DLD1 (cell line): ENCODE results near the gene UNCX.

ENCODE experiments used
- in situ Hi-C: cut with HindIII; loops from 2 replicates; pipeline ENCODE4 v1.10.0; 2017; ENCODE audit warnings: low sequenced_read_pairs

The UNCX gene

DNA sequence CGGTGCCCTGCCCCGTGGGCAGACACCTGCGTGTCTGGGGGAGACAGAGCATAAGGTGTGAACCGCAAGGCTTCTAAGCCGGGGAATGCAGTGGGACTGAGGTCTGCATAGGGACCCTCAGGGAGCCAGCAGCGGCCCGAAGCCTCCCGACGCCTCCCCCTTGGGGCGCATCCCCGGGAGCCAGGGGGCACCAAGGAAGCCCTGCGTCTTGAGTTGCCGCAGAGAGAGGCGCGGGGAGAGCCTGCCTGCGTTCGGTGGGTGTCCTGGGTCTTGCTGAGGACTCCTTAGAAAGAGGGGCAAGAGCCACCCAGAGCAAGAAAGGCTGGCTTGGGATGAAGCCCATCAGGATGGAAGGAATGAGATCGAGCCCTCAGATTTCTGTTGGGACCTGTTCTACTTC lies 18.2 kb upstream of the UNCX start:
- in situ Hi-C loops, result no loop called here

DNA sequence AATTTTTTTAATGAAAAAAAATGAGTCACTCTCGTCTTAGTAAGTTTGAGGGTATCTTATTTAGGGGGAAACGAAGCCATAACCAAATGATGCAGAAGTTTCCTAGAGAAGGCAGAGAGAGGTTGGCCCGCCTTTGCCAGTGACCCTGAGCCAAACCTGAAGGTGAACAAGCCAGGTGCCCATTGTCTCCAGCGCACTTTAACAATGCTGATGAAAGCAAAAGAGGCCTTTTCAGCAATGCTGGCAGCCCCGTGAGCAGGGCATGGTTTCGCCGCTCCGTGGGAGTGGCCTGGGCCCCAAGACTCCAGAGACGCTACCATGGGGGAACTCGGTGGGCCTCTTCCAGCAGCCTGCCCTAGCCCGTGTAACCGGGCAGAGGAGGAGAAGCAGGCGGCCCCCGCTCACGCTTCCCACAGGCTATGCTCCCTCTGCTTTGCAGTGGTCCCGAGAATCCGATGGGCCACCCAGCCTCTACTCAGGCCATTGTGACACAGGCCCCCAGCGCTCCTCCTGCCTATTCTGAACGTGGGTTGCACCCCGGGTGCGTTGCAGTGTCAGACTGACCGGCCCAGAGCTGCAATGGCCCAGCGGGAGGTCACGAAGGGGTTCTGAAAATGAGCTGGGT lies 14.0 kb upstream of the UNCX start:
- in situ Hi-C loops, result no loop called here

DNA sequence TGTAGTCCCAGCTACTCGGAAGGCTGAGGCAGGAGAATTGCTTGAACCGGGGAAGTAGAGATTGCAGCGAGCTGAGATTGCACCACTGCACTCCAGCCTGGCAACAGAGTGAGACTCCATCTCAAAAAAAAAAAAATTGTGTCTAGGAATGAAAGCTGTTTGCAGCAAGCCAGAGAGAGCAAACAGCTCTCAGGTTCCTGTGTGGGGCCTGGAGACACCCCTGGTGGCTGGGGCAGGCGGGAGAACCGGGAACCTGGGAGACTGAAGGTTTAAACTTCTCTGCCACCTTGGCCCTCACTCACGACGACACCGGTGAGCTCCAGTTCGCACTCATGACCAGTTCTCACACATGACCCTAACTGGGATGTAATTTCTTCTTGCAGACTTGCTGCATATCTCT lies 13.2 kb upstream of the UNCX start:
- in situ Hi-C loops, result no loop called here

DNA sequence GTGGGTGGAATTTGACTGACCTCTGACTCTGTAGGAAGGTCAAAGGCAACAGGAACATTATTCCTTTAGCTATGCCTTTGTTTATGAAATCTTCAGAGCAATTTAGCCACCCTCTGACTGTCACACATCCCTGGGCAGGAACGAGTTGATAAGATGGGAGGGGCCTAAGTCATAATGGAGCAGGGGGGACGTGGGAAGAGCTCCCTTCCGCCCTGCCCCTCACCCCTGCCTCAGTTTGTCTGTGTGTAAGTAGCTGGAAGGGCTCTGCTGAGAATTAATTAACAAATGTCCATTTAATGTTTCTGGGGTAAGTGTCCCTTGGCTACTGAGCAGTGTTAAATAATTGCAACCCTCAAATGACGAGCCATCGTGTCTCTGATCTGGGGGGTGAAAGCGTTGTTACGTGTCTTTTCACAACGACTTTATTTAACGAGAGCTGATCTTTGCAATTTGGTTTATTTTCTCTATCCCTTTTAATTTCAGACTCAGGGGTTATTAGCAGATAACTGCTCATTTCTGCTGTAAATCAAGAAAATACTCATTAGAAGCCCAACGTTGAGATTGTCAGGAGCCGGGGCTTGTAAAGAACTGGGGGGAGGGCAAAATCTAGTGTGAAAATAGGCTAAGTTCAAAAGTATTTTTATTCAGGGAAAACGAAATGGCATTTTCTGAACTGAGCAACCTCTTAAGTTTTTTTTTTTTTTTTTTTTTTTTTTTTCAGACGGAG lies 12.5 kb upstream of the UNCX start:
- in situ Hi-C loops, result no loop called here

DNA sequence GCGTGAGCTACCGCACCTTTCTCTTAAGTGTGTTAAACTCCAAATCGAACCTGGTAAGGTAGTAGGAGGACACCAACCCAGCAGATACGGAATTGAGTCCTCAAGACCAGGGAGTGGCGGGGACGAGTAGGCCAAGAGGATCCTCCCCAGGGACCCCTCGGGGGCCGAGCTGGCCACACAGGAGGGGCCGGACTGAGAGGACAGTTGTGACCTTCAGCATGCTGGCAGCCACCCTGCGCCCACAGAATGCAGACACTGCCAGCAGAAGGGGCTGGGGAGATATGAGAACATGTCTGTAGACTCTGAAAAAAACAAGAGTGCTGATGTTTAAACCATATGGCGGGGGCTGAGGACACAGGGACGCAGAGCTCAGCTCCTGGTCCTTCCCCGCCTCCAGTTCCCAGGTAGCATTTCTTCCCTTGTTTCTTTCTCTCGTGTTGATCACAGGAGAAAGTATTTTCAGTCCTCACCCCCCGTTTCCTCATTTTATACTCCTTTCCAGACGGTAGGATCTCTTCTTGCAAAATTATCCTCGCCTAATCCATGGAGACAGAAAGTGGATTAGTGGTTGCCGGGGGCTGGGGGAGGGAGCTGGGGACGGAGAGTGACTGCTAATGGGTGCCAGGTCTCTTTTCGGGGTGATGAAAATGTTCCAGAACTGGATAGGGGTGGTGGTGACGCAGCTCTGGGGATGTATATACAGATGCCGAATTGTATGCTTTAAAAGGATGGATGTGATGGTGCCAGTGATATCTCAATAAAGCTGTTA lies 11.5 kb upstream of the UNCX start:
- in situ Hi-C loops, result no loop called here

DNA sequence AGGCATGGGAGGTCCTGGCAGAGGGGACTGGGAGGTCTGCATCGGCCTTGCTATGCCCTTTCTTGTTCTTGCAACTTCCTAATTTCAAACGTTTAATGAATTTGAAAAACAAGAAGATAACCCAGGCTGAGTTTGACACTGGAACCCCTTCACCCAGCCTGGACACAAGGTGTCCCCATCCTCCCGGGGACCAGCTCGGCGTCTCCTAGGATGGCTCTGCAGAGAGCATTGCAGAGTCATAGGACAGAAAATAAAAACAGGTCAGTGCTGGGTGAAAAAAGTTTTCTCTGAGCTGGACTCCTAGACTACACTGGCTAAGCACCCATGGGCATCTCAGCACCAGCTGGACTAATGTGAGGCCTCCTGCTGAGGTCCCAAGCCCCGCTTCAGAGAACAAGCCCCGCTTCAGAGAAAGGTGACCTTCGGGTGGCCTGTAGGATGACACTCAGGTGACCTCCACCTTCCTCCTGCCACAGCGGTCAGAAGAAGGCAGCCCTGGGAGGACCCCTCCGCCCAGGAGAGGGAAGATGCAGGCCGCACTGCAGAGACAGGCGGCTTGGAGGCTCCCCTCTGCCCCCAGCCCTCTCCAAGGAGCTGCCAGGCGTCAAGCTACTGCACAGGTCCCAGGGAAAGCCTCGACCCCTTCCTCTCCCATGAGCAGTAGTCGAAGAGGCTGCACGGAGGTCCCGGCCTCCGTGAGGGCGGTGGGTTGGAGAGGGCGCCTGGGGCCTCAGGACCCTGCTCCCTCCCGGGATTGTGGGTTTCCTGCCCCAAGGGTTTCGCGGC lies 9.3 kb upstream of the UNCX start:
- in situ Hi-C loops, result no loop called here

DNA sequence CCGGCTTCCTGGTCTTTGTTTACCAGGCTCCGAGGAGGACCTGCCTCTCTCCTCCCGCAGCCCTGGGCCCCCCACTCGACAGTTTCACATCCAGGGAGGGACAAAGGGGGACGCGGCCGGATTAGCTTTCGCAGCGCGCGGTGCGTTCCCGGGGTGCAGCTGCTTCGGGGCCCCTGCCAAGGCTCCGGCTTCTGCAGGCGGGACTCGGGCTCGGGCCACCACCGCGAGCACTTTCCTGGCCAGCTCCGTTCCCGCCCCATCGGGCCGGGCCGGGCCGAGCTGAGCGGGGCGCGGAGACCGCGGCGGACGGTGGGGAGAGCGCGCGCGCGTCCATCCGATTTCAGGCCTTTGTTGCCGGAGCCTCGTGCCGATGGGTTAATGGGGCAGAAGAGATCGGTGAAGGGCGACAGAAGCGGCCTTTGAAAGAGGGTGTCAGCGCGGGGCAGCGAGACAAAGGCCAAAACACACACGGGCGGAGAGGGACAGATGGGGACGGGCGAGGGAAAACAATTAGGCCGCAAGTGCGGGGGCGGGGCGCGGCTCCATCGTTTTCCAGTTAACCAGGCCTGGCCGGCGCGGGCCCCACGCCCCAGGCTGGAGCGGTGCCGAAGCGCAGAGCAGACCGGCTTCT lies 8.5 kb upstream of the UNCX start:
- in situ Hi-C loops, result no loop called here

DNA sequence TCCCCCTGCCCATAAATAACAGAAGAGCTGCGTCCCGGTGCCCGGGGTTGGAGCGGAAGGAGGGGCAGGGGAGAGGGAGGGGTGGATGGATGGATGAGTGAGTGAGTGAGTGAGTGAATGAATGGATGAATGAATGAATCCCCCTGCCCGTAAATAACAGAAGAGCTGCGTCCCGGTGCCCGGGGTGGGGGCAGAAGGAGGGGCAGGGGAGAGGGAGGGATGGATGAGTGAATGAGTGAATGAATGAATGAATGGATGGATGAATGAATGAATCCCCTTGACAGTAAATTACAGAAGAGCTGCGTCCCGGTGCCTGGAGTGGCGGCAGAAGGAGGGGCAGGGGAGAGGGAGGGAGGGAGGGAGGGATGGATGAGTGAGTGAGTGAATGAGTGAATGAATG lies 7.6 kb upstream of the UNCX start:
- in situ Hi-C loops, result no loop called here

DNA sequence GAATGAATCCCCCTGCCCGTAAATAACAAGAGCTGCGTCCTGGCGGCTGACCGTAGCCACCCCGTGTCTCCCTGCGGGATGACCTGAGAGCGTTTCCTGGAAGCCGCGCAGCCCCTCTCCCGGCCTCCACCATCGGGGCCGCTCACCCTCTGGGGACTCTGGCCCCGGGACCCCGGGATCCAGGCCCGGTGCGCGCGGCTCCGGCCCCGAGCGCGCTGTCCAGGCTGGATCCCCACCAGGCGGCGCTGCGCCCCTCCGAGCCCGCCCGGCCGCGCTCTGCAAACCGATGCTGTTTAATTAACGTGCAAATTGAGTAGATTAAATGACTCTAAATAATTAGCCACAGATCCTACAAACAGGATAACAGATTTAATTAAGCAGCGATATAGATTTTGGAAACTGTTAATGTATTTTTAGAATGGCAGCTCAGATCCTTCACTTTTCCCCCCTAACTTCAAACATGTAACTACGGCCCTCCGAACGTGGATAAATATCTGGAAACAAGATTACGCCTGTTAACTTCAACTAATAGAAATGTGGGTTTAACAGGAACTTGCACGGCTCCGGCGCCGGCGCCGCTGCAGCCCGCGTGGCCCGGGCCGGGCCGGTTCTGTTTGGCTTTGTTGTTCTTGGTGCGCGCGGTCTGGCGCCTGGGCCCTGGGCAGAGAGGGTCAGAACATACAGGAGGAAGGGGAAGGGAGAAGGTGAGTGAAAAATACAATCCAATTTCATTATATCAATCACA lies 7.1 kb upstream of the UNCX start:
- in situ Hi-C loops, result no loop called here

DNA sequence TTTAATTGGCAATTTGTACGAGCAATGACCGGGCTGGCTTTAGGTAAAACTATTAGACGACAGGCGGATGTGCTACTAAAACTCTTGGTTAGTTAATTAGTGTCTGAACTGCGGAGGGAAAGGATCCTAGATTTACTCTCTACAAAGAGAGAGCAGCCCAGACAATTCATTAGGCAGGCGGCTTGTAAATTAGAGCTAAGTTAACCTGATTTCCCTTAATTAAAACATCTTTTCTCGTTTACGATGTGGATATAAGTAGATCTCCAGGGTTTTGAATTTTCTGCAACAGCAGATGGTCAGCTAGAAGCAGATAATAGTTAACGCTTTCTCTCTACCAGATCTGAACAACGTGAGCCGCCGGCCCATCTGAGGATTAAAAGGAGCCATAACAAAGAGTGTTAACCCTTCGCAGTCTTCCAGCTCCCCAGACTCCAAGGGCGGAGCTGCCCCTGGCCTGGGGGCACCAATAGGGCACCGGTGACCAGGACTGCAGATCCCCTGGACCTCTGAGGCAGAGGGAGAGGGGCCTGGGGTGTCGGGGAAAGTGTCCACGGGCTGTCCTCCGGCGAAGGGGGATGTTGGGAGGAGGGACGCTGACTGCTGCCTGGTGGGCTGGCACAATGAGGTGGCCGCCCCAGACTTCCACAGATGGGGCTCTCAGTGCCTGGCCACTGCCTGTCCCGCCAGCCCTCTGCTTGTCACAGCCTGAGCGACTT lies 6.3 kb upstream of the UNCX start:
- in situ Hi-C loops, result no loop called here

DNA sequence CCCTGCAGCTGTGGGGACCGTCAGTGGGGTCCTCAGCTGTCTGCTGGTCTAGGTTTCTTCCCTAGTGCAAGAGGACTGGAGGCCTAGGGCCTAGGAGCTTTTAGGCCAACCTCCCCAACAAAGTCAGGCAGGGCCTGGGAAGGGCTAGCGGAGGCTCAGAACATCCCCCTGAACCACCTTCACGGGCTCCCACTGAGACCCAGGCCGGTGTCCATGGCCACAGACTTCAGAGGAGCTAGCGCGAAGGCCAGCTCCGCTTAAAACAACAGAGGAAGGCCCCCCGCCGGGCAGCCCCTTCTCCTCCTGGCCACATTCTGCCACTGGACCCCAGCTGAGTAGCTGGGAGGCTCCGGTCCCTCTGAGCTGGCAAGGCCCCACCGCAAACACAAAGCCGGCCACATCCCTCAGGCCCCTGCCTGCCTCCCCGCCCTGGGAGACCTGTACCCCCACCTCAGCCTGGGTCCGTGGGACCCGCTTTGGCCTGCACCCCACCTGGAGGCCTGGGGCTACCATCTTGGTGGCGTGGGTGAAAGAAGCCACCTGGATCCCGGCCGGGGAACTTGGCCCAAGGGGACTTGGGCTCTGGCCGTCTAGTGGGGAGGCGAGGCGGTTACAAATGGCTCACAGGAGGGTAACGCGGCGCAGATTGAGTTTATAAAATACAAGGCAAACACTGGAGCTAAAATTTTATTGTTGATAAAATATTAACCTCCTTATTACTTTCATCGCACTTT lies 5.4 kb upstream of the UNCX start:
- in situ Hi-C loops, result no loop called here

DNA sequence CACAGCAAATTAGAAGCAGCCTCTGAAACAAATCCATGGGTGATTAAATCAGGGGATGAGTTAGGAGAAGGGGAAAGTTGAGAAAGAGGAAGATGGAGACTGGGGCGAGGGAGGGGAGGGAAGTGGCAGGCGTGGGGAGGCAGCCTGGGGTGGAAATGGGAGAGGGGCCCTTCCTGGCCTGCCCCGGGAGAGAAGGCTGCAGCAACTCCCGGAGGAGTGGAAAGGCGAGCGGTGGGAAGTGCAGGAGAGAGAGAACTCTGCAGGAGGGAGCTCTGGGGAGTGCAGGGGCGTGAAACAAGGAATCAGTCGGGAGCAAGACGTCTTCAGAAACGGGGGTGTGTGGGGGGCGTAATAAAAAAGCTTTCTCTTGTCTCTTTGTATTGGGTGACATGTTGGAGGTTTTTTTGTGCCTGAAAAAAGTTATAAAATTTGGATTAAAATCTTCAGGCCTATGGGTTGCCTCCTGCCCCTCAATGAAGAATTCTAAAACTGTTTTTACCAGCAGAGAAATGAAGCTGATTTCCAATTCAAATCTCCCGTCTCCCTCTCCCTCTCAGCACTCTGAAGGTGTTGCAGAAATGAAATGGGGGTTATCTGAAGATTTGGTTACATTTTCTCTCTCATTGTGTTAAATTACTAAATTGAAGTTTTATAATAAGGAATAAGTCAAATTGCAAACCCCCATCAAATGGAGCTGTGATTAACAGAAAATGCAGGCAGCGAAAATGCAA lies 4.7 kb upstream of the UNCX start:
- in situ Hi-C loops, result no loop called here

DNA sequence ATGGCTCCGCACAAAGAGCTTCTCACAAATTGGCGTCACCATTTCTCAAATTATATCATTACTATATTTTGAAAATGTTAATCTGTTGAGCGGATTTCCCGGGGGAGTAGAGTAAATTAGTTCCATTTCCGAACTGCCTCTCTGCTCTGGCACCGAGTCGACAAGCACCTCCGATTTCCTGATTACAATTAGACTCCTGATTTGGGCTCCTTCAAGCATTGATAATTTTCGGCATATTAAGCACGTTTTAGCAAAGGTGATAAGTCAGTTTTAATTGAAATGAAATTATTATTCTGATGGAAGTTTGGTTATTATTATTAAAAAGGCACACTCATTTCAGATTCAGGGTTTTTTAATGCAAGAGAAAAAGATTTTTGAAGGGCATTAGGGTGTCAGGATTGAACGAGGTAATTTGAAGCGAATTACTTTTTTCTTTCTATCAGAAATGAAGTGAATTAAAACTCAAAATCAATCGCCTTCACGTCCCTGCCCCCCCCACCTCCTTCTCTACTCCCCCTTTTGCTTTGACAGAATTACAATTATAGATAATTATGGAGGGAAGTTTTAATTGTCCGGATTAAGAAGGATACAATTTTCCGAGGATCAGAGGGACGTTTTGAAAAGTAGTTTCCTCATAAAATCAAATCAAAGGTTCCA lies 4.0 kb upstream of the UNCX start:
- in situ Hi-C loops, result no loop called here

DNA sequence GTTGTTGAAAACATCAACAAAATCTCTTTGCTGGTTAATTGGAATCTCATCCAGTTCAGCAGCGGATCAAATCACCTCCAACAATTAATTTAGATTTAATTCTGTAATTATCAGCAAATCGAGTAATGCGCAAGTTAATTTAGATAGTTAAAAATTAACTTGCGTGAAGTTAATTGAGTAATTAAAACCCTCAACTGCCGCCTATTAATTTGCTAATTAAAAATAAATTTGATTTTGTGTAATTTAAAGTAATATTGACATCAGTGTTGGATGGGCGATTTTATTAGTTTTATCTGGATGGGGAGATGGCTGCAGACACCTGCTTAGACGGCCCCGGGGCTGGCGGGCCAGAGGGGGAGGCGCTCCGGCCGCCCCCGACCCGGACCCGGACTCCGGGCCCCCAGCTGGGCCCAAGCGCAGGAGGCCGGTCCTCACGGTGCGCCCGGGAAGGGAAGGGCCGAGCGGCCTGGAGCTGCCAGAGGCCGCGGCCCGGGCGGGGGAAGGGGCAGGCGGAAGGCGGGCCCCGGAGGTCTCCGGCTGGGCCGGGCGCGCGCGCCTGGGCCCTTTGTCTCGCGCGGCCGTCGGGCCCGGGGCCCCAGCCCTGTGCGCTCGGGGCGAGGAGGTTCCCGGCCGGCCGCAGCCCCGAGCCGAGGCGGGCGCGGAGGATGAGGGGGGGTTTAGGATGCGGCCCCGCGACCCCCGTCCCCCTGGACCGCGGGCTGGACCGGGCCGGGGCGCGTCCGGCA lies 3.3 kb upstream of the UNCX start:
- in situ Hi-C loops, result no loop called here

DNA sequence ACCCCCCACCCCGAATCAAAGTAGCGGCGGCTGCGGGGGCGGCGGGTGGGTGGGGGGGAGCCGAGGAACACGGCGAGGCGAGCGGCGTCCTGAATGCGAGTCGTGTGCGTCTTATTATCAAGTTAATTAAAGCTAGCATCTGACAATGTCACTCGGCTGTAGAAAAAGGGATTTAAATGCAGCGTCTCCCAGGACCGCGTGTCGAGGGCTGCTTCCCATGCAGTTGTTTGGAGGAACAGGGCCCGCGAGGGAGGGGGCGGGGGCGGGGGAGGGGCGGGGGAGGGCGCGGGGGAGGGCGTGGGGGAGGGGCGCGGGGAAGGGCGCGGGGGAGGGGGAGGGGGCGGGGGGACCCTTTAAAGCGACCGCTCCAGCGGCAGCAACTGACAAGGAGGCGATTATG lies 2.7 kb upstream of the UNCX start:
- in situ Hi-C loops, result no loop called here

DNA sequence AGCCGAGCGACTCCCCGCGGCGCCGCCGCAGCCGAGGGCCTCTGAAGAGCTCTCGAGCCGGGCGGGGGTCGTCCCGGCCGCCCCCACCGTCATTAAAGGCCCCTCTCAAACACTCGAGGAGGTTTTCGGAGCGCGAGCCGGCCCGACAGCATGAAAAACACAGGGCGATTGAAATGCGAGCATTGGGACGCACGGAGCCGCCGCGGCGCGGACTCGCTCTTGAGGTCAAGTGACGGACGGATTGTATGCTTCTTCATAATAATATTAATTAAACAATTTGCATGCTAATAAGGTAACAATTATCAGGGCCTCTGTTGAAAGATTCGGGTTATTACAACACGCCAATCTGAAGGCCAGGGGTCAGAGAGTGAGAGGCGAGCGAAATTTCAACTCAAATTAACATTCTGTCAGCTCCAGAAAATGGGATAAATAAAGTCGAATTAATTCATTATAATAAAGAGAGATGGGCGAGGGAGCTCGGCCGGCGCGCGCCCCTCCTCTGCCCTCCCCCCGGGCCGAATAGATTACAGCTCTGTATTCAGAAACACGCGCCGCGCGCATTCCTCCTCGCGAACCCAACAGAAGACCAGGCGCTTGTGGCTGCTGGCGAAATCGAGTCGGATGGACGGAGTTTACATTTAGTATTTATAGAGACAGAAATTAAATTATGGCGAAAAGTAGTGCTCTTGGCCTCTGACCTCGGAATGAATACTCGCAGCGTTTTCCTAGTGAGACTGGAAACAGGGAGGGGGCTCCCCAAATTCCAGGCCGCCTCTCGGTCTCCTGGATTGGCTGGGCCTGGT lies 2.1 kb upstream of the UNCX start:
- in situ Hi-C loops, result no loop called here
